Endothelial cell (in vitro differentiated cells): ENCODE measurements around the gene HERPUD2. TPM values are rescaled to one million over a fixed set of nuclear protein-coding genes. Genes with fewer than 3 reads are reported as not detected.

Experiments
- DNase-seq: peaks from one replicate; pipeline ENCODE4 v3.0.0; 2021; ENCODE audit warnings: low spot score
- H3K27ac Mint-ChIP-seq: one replicate; pipeline ENCODE4 v1.8.0; 2021; ENCODE audit warnings: mixed read lengths, inconsistent platforms; ENCODE audit not compliant: unreplicated experiment
- H3K27me3 Mint-ChIP-seq: one replicate; pipeline ENCODE4 v1.8.0; 2021; ENCODE audit warnings: mild to moderate bottlenecking, moderate library complexity, mixed read lengths, inconsistent platforms; ENCODE audit not compliant: unreplicated experiment
- H3K36me3 Mint-ChIP-seq: one replicate; pipeline ENCODE4 v1.8.0; 2021; ENCODE audit warnings: mild to moderate bottlenecking, low read depth, mixed read lengths, inconsistent platforms; ENCODE audit not compliant: unreplicated experiment
- H3K4me1 Mint-ChIP-seq: one replicate; pipeline ENCODE4 v1.8.0; 2021; ENCODE audit warnings: mild to moderate bottlenecking, mixed read lengths, inconsistent platforms; ENCODE audit not compliant: unreplicated experiment
- H3K4me3 Mint-ChIP-seq: one replicate; pipeline ENCODE4 v1.8.0; 2021; ENCODE audit warnings: mild to moderate bottlenecking, mixed read lengths, inconsistent platforms; ENCODE audit not compliant: unreplicated experiment
- H3K9me3 Mint-ChIP-seq: one replicate; pipeline ENCODE4 v1.8.0; 2021; ENCODE audit warnings: mixed read lengths, inconsistent platforms; ENCODE audit not compliant: unreplicated experiment
- CTCF ChIP-seq: fragments of 200-600 bp; sonication (generic); IDR thresholded peaks from one replicate; pipeline ENCODE4 v1.5.0; 2021; ENCODE audit warnings: antibody characterized with exemption; ENCODE audit not compliant: unreplicated experiment
- long read RNA-seq: library from polyadenylated mRNA; unstranded; transcript quantifications from one replicate; pipeline ENCODE4 v2.0.0, GENCODE V29; 2020; ENCODE audit not compliant: unreplicated experiment
- total RNA-seq: library from RNA; stranded (reverse); fragmentation: NEBNext Ultra II Directional; extraction: Animal tissue kit (Norgen Biotek cat#: 25700); gene quantifications from one replicate; pipeline ENCODE4 v1.2.1, GENCODE V29; 2021; ENCODE audit not compliant: unreplicated experiment

The HERPUD2 gene, protein sequence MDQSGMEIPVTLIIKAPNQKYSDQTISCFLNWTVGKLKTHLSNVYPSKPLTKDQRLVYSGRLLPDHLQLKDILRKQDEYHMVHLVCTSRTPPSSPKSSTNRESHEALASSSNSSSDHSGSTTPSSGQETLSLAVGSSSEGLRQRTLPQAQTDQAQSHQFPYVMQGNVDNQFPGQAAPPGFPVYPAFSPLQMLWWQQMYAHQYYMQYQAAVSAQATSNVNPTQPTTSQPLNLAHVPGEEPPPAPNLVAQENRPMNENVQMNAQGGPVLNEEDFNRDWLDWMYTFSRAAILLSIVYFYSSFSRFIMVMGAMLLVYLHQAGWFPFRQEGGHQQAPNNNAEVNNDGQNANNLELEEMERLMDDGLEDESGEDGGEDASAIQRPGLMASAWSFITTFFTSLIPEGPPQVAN
- 41.0 TPM for total RNA-seq
- long read RNA-seq, transcript HERPUD2-202 (8 exons, 3,057 nt): major isoform, 8 of 16 reads
- long read RNA-seq, partial matches to known transcripts: 1 of 16 reads
- long read RNA-seq, other reads (novel, unspliced or antisense): 4 of 16 reads

DNA sequence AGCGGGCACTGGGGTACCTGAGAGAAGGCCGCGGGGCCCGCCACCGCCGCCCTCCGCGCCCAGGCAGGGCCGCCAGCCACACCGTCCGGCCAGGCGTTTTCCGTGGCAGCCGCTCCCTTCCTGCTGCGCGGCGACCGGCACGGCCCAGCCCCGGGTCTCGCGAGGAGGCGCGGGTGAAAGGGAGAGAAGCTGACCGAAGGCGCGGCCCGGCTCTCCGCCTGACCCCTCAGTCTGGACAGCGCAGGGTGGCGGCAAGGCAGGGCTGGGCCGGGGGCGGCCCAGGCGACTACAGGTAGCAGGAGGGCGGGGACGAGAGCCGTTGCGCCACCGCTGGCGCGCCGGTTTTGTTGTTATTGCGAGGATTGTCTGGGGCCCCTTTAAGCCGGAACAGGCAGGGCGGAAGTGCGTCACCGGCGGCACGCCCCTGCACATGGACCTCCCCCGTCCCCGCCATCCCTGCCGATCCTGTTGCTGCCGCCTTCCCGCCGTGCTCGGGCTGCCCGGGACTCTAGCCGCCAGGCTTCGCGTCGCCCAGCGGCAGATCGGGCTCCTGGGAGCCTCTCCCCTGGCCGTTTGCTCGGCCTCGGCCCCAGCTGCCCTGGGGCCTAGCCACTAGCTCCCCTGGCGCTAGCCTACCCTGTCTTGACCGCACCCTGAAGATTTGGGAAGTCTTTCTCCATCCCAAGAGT lies at the start of gene HERPUD2:
Gene HERPUD2 (minus strand): TSS at position 352 of the 689 bp plus-strand sequence. CDS start 805 bp downstream, outside the sequence.
- Mint-ChIP-seq H3K9me3 (no peaks in the 10 kb centered on the region), H3K4me3 (peak within 1 kb of the TSS; percentile 98), H3K4me1 (peaks cover 56% of the 10 kb centered on the region), H3K27me3 (peaks cover 11% of the 10 kb centered on the region), H3K27ac (peak within 1 kb of the TSS; percentile 92), H3K36me3 (peaks cover 19% of the 10 kb centered on the region)
- TF ChIP-seq CTCF: no peak
- peak; percentile 85 for DNase-seq

GRCh38 chr7:35738889-35739288 lies 44.0 kb upstream of the HERPUD2 start:
- Mint-ChIP-seq H3K36me3 (no peaks in the 10 kb centered on the region), H3K27me3 (no peaks in the 10 kb centered on the region), H3K4me3 (no peak overlapping the region), H3K4me1 (peaks cover 5% of the 10 kb centered on the region), H3K27ac (no peak overlapping the region), H3K9me3 (no peaks in the 10 kb centered on the region)
- DNase-seq: no peak
- TF ChIP-seq CTCF: no peak

DNA sequence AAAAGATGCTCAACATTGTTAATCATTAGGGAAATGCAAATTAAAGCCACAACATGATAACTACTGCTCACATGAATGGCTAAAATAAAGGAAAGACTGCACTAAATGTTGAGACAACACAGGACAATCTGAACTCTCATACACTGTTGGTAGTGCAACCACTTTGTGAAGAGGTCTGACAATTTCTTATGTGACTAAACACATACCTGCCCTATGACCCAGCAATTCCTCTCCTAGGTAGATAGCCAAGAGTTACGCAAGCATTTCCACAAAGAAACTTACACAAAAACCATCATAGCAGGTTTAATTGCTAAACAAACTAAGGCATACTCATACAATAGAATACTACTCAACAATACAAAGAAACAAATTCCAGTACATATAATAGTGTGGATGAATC lies 41.8 kb upstream of the HERPUD2 start:
- no peak overlapping the region for H3K27ac Mint-ChIP-seq
- no peak for DNase-seq
- H3K27me3 Mint-ChIP-seq: no peaks in the 10 kb centered on the region
- TF ChIP-seq CTCF: no peak
- no peaks in the 10 kb centered on the region for H3K9me3 Mint-ChIP-seq
- H3K4me1 Mint-ChIP-seq: no peaks in the 10 kb centered on the region
- no peak overlapping the region for H3K4me3 Mint-ChIP-seq
- H3K36me3 Mint-ChIP-seq: no peaks in the 10 kb centered on the region

GRCh38 chr7:35735396-35735795 lies 40.5 kb upstream of the HERPUD2 start:
- Mint-ChIP-seq H3K27me3 (no peaks in the 10 kb centered on the region), H3K9me3 (no peaks in the 10 kb centered on the region), H3K4me3 (no peak overlapping the region), H3K36me3 (no peaks in the 10 kb centered on the region), H3K27ac (no peak overlapping the region), H3K4me1 (no peaks in the 10 kb centered on the region)
- DNase-seq: no peak
- no peak for TF ChIP-seq CTCF

- DNase-seq: no peak
- H3K27me3 Mint-ChIP-seq: peaks cover 3% of the 10 kb centered on the region
- no peak overlapping the region for H3K4me3 Mint-ChIP-seq
- no peaks in the 10 kb centered on the region for H3K4me1 Mint-ChIP-seq
- H3K36me3 Mint-ChIP-seq: no peaks in the 10 kb centered on the region
- TF ChIP-seq CTCF: no peak
- H3K27ac Mint-ChIP-seq: no peak overlapping the region
- H3K9me3 Mint-ChIP-seq: no peaks in the 10 kb centered on the region
Observed at GRCh38 chr7:35734001-35734483, 39.1 kb upstream of the HERPUD2 start.
